Activated T-cell treated with anti-CD3 and anti-CD28 coated beads, Interleukin-2, amount 50 U/mL, for 1 hour (primary cell): ENCODE results near the gene MTHFS.

Source experiments
- DNase-seq: peaks from one replicate; pipeline ENCODE4 v3.0.0-alpha.2; 2020

MTHFS gene

DNA sequence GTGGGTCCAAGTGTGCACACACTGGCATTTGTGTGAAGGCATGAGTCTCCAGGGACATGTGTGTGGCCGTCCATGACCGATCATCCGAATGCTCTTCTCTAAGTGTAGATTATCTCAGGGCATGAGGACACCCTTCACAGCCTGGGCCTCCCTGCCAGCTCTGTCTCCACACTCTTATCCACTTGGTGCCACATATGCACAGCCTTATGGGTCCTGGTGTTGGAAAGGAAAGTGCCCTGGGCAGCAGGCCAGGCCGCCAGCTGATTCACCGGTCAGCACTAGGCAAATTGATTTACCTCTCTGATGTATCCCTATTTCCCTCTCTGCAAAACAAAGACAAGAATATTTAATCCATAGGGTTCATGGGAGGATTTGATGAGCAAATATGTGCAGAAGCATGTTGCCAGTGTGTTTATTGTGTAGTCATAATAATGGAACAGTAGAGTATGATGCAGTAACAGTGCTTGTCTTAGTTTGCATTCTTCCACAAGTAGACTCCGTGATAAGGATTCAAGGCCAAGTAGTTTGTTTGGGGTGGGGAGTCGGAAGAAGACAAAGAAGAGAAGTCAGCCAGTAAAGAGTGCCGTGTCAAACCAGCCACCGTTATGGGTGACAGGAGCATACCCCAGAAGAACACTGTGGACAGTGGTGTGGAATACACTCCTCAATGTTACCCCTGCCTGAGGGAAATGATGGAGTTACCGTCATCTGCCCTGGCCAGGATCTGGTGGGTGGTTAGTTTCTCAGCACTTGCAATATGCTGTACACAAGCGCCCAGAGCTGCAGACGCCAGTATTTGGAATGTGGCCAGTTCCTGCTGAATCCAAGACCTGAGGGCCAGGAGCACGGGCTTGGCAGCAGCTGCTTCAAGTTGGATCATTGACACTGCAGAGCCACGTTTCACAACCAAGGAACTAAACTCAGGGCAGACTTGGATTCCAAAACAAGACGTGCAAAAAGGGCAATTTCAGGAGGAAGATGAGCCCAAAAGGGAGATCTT is 85.1 kb downstream of the MTHFS start:
- DNase-seq = no peak

DNA sequence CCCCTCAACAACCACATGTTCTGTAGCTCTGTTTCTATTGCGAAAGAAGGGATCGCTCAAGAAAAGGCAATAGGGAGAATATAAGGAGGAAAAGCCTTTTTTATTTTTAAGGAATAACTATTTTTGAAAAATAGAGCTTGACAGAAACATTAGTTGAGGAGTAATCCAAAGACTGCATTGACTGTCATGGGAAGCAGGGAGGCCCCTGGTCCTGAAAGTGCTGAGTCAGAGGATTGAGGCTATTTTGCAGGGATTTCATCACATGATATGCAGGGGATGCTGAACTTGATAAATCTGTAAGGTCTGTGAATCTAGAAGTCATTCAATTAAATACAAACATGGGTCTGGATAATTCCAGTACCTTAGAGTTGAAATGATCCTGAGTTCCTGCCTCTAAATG is 92.0 kb downstream of the MTHFS start:
- no peak for DNase-seq

DNA sequence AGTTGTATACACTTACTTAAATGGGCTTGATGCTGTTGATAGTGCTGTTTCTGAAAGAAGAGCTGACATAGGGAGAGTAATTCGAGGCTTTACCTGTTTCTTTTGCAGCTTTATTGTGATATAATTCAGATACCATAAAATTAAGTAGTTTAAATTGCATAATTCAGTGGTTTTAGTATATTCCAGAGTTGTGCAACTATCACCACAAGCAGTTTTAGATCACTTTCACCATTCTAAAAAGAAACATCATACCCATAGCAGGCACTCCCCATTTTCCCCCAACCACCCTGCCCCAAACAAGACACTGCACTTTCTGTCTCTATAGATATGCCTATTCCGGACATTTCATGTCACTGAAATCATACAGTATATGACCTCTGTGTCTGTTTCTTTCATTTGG is 98.5 kb downstream of the MTHFS start:
- DNase-seq = no peak
